ENCODE data around the gene CCDC18.

GRCh38 chr1:93301131-93301530, 120.6 kb downstream of the CCDC18 start:
- TF ChIP-seq CTCF (IDR thresholded peaks at IDR 0.05; ENCODE audit: low read depth, low read length, poor library complexity, severe bottlenecking), result no peak
- TF ChIP-seq EZH2phosphoT487 (IDR thresholded peaks at IDR 0.05; ENCODE audit: borderline replicate concordance, low read length), result no peak
